H9 (cell line): ENCODE measurements around the gene TEAD1. TPM values are rescaled to one million over a fixed set of nuclear protein-coding genes. Genes with fewer than 3 reads are reported as not detected.

ENCODE experiments used
- DNase-seq: peaks from one replicate; pipeline ENCODE4 v3.0.0-alpha.2; 2017
- H2AFZ ChIP-seq: one replicate; pipeline ENCODE4 v1.6.1; 2013; ENCODE audit warnings: mild to moderate bottlenecking, low read length, control low read depth, moderate library complexity
- H2AK5ac ChIP-seq: 2 replicates; pipeline ENCODE4 v1.6.1; 2013; ENCODE audit warnings: low read length, control low read depth, mixed read lengths; ENCODE audit not compliant: insufficient read length
- H2BK120ac ChIP-seq: one replicate; pipeline ENCODE4 v1.6.1; 2013; ENCODE audit warnings: low read depth, mild to moderate bottlenecking, low read length, control low read depth, inconsistent platforms; ENCODE audit not compliant: poor library complexity, severe bottlenecking
- H2BK12ac ChIP-seq: 2 replicates; pipeline ENCODE4 v1.6.1; 2013; ENCODE audit warnings: low read length, control low read depth, mixed read lengths, low read depth; ENCODE audit not compliant: insufficient read length
- H2BK15ac ChIP-seq: 2 replicates; pipeline ENCODE4 v1.6.1; 2013; ENCODE audit warnings: low read depth, low read length, control low read depth
- H2BK20ac ChIP-seq: one replicate; pipeline ENCODE4 v1.6.1; 2013; ENCODE audit warnings: low read depth, mild to moderate bottlenecking, low read length, control low read depth, inconsistent platforms; ENCODE audit not compliant: poor library complexity, severe bottlenecking
- H2BK5ac ChIP-seq: 2 replicates; pipeline ENCODE4 v1.6.1; 2013; ENCODE audit warnings: low read length, control low read depth, mixed read lengths; ENCODE audit not compliant: insufficient read length
- H3K14ac ChIP-seq: 2 replicates; pipeline ENCODE4 v1.6.1; 2013; ENCODE audit warnings: low read length, control low read depth; ENCODE audit not compliant: insufficient read depth
- H3K18ac ChIP-seq: 2 replicates; pipeline ENCODE4 v1.6.1; 2013; ENCODE audit warnings: low read depth, mild to moderate bottlenecking, mixed read lengths, low read length, control low read depth; ENCODE audit not compliant: insufficient read length
- H3K23ac ChIP-seq: 2 replicates; pipeline ENCODE4 v1.6.1; 2013; ENCODE audit warnings: low read length, control low read depth, mixed read lengths, low read depth; ENCODE audit not compliant: insufficient read length
- H3K23me2 ChIP-seq: 2 replicates; pipeline ENCODE4 v1.6.1; 2013; ENCODE audit warnings: low read depth, mild to moderate bottlenecking, mixed read lengths, low read length, control low read depth; ENCODE audit not compliant: insufficient read length, poor library complexity, severe bottlenecking
- H3K27ac ChIP-seq: 2 replicates; pipeline ENCODE4 v1.5.1; 2013; ENCODE audit warnings: low read length, control low read depth, mixed read lengths, low read depth; ENCODE audit not compliant: insufficient read length
- H3K27me3 ChIP-seq: 2 replicates; pipeline ENCODE4 v1.6.1; 2013; ENCODE audit warnings: low read length, control low read depth, inconsistent platforms; ENCODE audit not compliant: insufficient read depth
- H3K4ac ChIP-seq: 2 replicates; pipeline ENCODE4 v1.6.1; 2013; ENCODE audit warnings: low read depth, mild to moderate bottlenecking, control low read depth, inconsistent platforms, low read length, moderate library complexity
- H3K4me1 ChIP-seq: 2 replicates; pipeline ENCODE4 v1.6.1; 2013; ENCODE audit warnings: low read length, control low read depth, inconsistent platforms; ENCODE audit not compliant: insufficient read depth
- H3K4me2 ChIP-seq: 2 replicates; pipeline ENCODE4 v1.6.1; 2013; ENCODE audit warnings: low read length, control low read depth, mixed read lengths; ENCODE audit not compliant: insufficient read length, insufficient read depth
- H3K56ac ChIP-seq: 2 replicates; pipeline ENCODE4 v1.6.1; 2013; ENCODE audit warnings: low read depth, mild to moderate bottlenecking, mixed read lengths, low read length, control low read depth; ENCODE audit not compliant: insufficient read length
- H3K79me1 ChIP-seq: 2 replicates; pipeline ENCODE4 v1.6.1; 2013; ENCODE audit warnings: low read depth, mild to moderate bottlenecking, moderate library complexity, low read length, control low read depth, inconsistent platforms; ENCODE audit not compliant: insufficient read depth, poor library complexity, severe bottlenecking
- H3K79me2 ChIP-seq: 2 replicates; pipeline ENCODE4 v1.6.1; 2013; ENCODE audit warnings: low read length, control low read depth, inconsistent platforms; ENCODE audit not compliant: insufficient read depth
- H3K9ac ChIP-seq: 2 replicates; pipeline ENCODE4 v1.6.1; 2013; ENCODE audit warnings: low read length, control low read depth, mixed read lengths; ENCODE audit not compliant: insufficient read length; ENCODE audit errors: extremely low read depth
- H3K9me3 ChIP-seq: one replicate; pipeline ENCODE4 v1.6.1; 2013; ENCODE audit warnings: low read depth, low read length, inconsistent platforms; ENCODE audit not compliant: control insufficient read depth
- H3T11ph ChIP-seq: one replicate; pipeline ENCODE4 v1.6.1; 2013; ENCODE audit warnings: mild to moderate bottlenecking, low read length, control low read depth, inconsistent platforms
- H4K20me1 ChIP-seq: one replicate; pipeline ENCODE4 v1.6.1; 2013; ENCODE audit not compliant: control insufficient read depth, insufficient read length, insufficient read depth
- H4K5ac ChIP-seq: 2 replicates; pipeline ENCODE4 v1.6.1; 2013; ENCODE audit warnings: low read depth, mild to moderate bottlenecking, mixed read lengths, low read length, control low read depth; ENCODE audit not compliant: insufficient read length
- H4K8ac ChIP-seq: replicated peaks from 2 replicates; pipeline ENCODE4 v1.6.1; 2013; ENCODE audit warnings: low read length, control low read depth, mixed read lengths, low read depth; ENCODE audit not compliant: insufficient read length
- H4K91ac ChIP-seq: 2 replicates; pipeline ENCODE4 v1.6.1; 2013; ENCODE audit warnings: low read depth, mild to moderate bottlenecking, moderate library complexity, mixed read lengths, low read length, control low read depth; ENCODE audit not compliant: insufficient read length
- H3K27ac Mint-ChIP-seq, 3 experiments: 2 replicates in 2 of 3; 3 replicates in 1 of 3; pipeline ENCODE4 v1.8.0; 2020 to 2021; ENCODE audit warnings: mixed read lengths in 3 of 3, mild to moderate bottlenecking in 1 of 3, moderate library complexity in 1 of 3
- H3K27me3 Mint-ChIP-seq: 2 replicates; pipeline ENCODE4 v1.8.0; 2021; ENCODE audit warnings: low read depth, mild to moderate bottlenecking, moderate library complexity, mixed read lengths
- H3K36me3 Mint-ChIP-seq, 3 experiments: 2 replicates in 2 of 3; 3 replicates in 1 of 3; pipeline ENCODE4 v1.8.0; 2020 to 2021; ENCODE audit warnings: low read depth in 3 of 3, mixed read lengths in 3 of 3; ENCODE audit not compliant: insufficient read depth in 1 of 3
- H3K4me1 Mint-ChIP-seq, 2 experiments: 2 replicates each; pipeline ENCODE4 v1.8.0; 2020; ENCODE audit warnings: mixed read lengths in 2 of 2
- H3K4me3 Mint-ChIP-seq, 2 experiments: 2 replicates in 1 of 2; 3 replicates in 1 of 2; pipeline ENCODE4 v1.8.0; 2020 to 2021; ENCODE audit warnings: mild to moderate bottlenecking in 2 of 2, mixed read lengths in 2 of 2, moderate library complexity in 1 of 2
- H3K9me3 Mint-ChIP-seq, 2 experiments: 2 replicates in 1 of 2; 3 replicates in 1 of 2; pipeline ENCODE4 v1.8.0; 2020; ENCODE audit warnings: mild to moderate bottlenecking in 2 of 2, mixed read lengths in 2 of 2, moderate library complexity in 1 of 2
- WGBS: extraction: QIAGEN DNeasy Blood & Tissue Kit; methylation state at CpG from one replicate; pipeline ENCODE4 v1.1.7; 2013; ENCODE audit warnings: missing lambda C conversion rate, low lambda C conversion rate, mixed read lengths; ENCODE audit not compliant: insufficient read length; ENCODE audit errors: extremely low coverage; 5-methylcytosine and 5-hydroxymethylcytosine counted together
- total RNA-seq: library from RNA; stranded (reverse); gene quantifications from 2 replicates; pipeline ENCODE4 v1.2.1, GENCODE V29; 2021
- TF ChIP-seq, protein P1 (sequence below): fragments of 200-600 bp; sonication (generic); conservative IDR thresholded peaks from 3 replicates; pipeline ENCODE4 v1.8.0; 2021; ENCODE audit warnings: antibody characterized with exemption, mild to moderate bottlenecking

TEAD1 gene
- total RNA-seq, 1 experiment from 2014 or later, result 75.1 TPM

DNA sequence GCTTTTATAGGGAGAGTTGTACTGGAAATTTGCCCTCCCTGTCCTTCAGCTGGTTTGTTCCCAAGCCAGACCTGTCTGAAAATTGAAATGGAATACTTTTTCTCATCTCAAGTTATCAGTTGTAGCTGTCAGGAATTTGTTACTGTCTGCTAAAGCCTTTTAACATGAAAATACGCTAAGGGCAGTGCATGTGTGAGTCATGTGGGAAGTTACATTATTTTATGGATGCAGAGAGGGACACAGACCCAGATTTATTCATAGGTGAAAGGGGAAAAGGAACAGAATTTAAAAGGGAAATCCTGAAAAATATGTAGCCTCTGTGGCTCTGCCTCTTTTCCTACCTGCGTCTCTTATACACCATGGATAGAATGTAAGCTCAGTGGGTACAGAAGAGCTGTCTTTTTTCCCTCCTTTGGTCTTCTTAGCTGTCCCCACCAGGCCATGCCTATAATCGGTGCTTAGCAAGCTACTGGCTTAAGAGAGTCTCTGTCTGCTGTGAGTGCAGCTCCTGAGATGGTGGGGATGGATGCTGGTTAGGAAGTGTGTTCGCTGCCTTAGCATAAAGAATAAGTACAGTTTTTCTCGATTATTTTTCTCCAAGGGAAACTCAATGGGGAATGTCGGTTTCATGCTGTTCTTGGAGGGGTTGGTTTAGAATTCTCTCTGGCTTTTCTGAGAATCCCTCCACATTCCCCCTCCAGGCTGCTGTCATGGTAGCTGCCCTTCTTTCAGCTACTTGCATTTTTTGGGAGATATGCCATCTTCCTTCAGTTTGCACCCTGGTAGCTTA lies 166.8 kb downstream of the TEAD1 start:
- Histone ChIP-seq H3K56ac (no peak overlapping the region), H2BK120ac (no peak overlapping the region), H3K4me1 (peaks cover 32% of the 10 kb centered on the region; the same call in 1 of the 2 replicates), H3K18ac (no peak overlapping the region), H2BK15ac (no peak overlapping the region), H3K79me1 (no peaks in the 10 kb centered on the region), H2BK20ac (no peak overlapping the region), H3K9me3 (no peaks in the 10 kb centered on the region), H4K91ac (no peak overlapping the region), H3K9ac (no peak overlapping the region), H3T11ph (no peak overlapping the region), H3K27me3 (no peaks in the 10 kb centered on the region), H3K27ac (peak overlapping the region; percentile 17), H4K8ac (no peak overlapping the region), H4K5ac (no peak overlapping the region), H2AFZ (no peak overlapping the region), H3K4me2 (no peak overlapping the region), H3K23ac (no peak overlapping the region), H2AK5ac (no peak overlapping the region), H3K79me2 (peaks cover 3% of the 10 kb centered on the region; the same call in 1 of the 2 replicates), H2BK12ac (peak overlapping the region; percentile 36), H3K23me2 (no peaks in the 10 kb centered on the region), H3K14ac (no peak overlapping the region), H3K4ac (no peak overlapping the region), H2BK5ac (peak overlapping the region; percentile 35), H4K20me1 (no peaks in the 10 kb centered on the region)
- Mint-ChIP-seq H3K36me3 (peaks cover 2 to 5% (median 4%) of the 10 kb centered on the region in 3 experiments; a peak in 4 of 7 replicates), H3K27ac (peak overlapping the region; percentile 68 to 87 (median 79)), H3K9me3 (no peaks in the 10 kb centered on the region), H3K4me1 (peaks cover 54 to 58% of the 10 kb centered on the region in 2 experiments), H3K4me3 (no peak overlapping the region), H3K27me3 (no peaks in the 10 kb centered on the region; the same call in 1 of the 2 replicates)
- no peak for DNase-seq
- no CpG with 5 or more reads among the region's 6 CpGs for WGBS
- TF ChIP-seq, protein P1, sequence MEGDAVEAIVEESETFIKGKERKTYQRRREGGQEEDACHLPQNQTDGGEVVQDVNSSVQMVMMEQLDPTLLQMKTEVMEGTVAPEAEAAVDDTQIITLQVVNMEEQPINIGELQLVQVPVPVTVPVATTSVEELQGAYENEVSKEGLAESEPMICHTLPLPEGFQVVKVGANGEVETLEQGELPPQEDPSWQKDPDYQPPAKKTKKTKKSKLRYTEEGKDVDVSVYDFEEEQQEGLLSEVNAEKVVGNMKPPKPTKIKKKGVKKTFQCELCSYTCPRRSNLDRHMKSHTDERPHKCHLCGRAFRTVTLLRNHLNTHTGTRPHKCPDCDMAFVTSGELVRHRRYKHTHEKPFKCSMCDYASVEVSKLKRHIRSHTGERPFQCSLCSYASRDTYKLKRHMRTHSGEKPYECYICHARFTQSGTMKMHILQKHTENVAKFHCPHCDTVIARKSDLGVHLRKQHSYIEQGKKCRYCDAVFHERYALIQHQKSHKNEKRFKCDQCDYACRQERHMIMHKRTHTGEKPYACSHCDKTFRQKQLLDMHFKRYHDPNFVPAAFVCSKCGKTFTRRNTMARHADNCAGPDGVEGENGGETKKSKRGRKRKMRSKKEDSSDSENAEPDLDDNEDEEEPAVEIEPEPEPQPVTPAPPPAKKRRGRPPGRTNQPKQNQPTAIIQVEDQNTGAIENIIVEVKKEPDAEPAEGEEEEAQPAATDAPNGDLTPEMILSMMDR, result no peak
